ENCODE data around the gene CT47A1. TPM values are rescaled to one million over a fixed set of nuclear protein-coding genes. Genes with fewer than 3 reads are reported as not detected.

CT47A1 gene
- total RNA-seq, 2 donors from 2014 or later = not detected

Other genes starting within 250 kb of the CT47A1 start
- not detected for gene CT47B1, start 109.9 kb downstream of the CT47A1 start, total RNA-seq
- gene CT47A11, start 48.6 kb downstream of the CT47A1 start, total RNA-seq = not detected
- not detected for gene CT47A10, start 43.7 kb downstream of the CT47A1 start, total RNA-seq
- gene CT47A9, start 38.9 kb downstream of the CT47A1 start, total RNA-seq = not detected
- not detected for gene CT47A8, start 34.0 kb downstream of the CT47A1 start, total RNA-seq
- not detected for gene CT47A7, start 29.2 kb downstream of the CT47A1 start, total RNA-seq
- gene CT47A6, start 24.3 kb downstream of the CT47A1 start, total RNA-seq = not detected
- not detected for gene CT47A5, start 19.4 kb downstream of the CT47A1 start, total RNA-seq
- gene CT47A4, start 14.6 kb downstream of the CT47A1 start, total RNA-seq = not detected
- not detected for gene CT47A3, start 9.7 kb downstream of the CT47A1 start, total RNA-seq
- not detected for gene CT47A2, start 4.8 kb downstream of the CT47A1 start, total RNA-seq
- under 1 TPM; 0.23 to 0.26 TPM for gene GLUD2, start 61.9 kb upstream of the CT47A1 start, total RNA-seq